ENCODE results near the gene CCDC181.

CCDC181 gene

GRCh38 chr1:169392406-169392805 is 34.9 kb downstream of the CCDC181 start:
- DNase-seq, result no peak

- no peak for DNase-seq
Observed at GRCh38 chr1:169390303-169390702, 37.0 kb downstream of the CCDC181 start.

- no peak for DNase-seq
Observed at GRCh38 chr1:169387399-169387798, 39.9 kb downstream of the CCDC181 start.

GRCh38 chr1:169383449-169383848 is 43.8 kb downstream of the CCDC181 start:
- no peak for DNase-seq

- DNase-seq, result no peak
Observed at GRCh38 chr1:169381162-169381561, 46.1 kb downstream of the CCDC181 start.

- no peak for DNase-seq
Observed at GRCh38 chr1:169371404-169371803, 55.9 kb downstream of the CCDC181 start.

- DNase-seq, result peak; percentile 41
Observed at GRCh38 chr1:169368406-169368769, 58.9 kb downstream of the CCDC181 start.

- DNase-seq, result peak; percentile 99
Observed at GRCh38 chr1:169367686-169368405, 59.4 kb downstream of the CCDC181 start, which contains the start of the genes BLZF1 and NME7. Gene BLZF1, plus strand, starts transcription at chr1:169368195. Its CDS starts 1,328 bp downstream, at chr1:169369523. Gene NME7, minus strand, starts transcription at chr1:169367797. Its CDS starts 87 bp downstream, at chr1:169367710.

- DNase-seq, result no peak
Observed at GRCh38 chr1:169367096-169367685, 60.1 kb downstream of the CCDC181 start.

GRCh38 chr1:169364948-169365347 is 62.3 kb downstream of the CCDC181 start:
- DNase-seq, result peak; percentile 25

GRCh38 chr1:169363046-169363730 is 64.1 kb downstream of the CCDC181 start:
- DNase-seq, result peak; percentile 32

- DNase-seq, result no peak
Observed at GRCh38 chr1:169361281-169361680, 66.0 kb downstream of the CCDC181 start.

- no peak for DNase-seq
Observed at GRCh38 chr1:169360415-169360814, 66.9 kb downstream of the CCDC181 start.

- DNase-seq, result no peak
Observed at GRCh38 chr1:169348383-169349036, 78.8 kb downstream of the CCDC181 start.

- DNase-seq, result no peak
Observed at GRCh38 chr1:169347688-169348382, 79.4 kb downstream of the CCDC181 start.

GRCh38 chr1:169346036-169346589 is 81.2 kb downstream of the CCDC181 start:
- DNase-seq, result no peak

GRCh38 chr1:169345511-169345910 is 81.8 kb downstream of the CCDC181 start:
- no peak for DNase-seq
